RWPE1 (cell line): Measurements from ENCODE around the gene LRRC75B.

Experiments used
- CTCF ChIA-PET: fragments of 350-600 bp; sonication (Branson Sonifier 250); formaldehyde crosslinking; extraction: SDS; loops from one replicate; lab custom pipeline; 2021; lab: Yijun Ruan, JAX
- POLR2A ChIA-PET: fragments of 400-600 bp; formaldehyde crosslinking; extraction: SDS; loops from one replicate; lab custom pipeline; 2020; ENCODE audit warnings: antibody characterized with exemption; ENCODE audit not compliant: low non-redundant PET; lab: Yijun Ruan, JAX
- DNase-seq: peaks from one replicate; pipeline ENCODE4 v3.0.0; 2012; ENCODE audit warnings: low spot score
- H3K27ac ChIP-seq: fragments of 450-650 bp; 2 replicates; pipeline ENCODE4 v1.5.1; 2017
- TF ChIP-seq, protein P1 (sequence below): fragments of 450-650 bp; conservative IDR thresholded peaks from 2 replicates; pipeline ENCODE4 v1.5.1; 2017; ENCODE audit warnings: low read depth, mild to moderate bottlenecking

LRRC75B gene

DNA sequence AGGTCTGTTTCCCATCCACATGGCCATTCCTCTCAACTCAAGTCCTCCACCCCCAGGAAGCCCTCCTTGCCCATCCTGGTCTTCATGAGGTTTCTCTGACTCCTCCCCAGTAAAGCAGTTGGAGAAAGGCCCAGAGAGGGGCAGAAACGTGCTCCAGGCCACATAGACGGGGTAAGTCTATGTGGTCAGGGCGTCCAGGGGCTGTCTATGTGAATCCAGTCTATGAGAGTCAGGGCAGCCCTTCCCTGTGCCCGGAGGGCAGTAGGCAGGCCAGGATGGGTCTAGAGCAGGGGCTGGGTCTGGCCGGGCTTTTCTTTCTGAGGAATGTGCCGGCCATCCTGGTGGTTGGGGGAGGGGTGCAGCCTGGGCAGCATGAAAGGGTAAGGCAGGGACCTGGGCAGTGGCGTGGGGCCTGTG lies 49.7 kb downstream of the LRRC75B start:
- TF ChIP-seq, protein P1, sequence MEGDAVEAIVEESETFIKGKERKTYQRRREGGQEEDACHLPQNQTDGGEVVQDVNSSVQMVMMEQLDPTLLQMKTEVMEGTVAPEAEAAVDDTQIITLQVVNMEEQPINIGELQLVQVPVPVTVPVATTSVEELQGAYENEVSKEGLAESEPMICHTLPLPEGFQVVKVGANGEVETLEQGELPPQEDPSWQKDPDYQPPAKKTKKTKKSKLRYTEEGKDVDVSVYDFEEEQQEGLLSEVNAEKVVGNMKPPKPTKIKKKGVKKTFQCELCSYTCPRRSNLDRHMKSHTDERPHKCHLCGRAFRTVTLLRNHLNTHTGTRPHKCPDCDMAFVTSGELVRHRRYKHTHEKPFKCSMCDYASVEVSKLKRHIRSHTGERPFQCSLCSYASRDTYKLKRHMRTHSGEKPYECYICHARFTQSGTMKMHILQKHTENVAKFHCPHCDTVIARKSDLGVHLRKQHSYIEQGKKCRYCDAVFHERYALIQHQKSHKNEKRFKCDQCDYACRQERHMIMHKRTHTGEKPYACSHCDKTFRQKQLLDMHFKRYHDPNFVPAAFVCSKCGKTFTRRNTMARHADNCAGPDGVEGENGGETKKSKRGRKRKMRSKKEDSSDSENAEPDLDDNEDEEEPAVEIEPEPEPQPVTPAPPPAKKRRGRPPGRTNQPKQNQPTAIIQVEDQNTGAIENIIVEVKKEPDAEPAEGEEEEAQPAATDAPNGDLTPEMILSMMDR: no peak
- ChIA-PET POLR2A (no interaction called here), CTCF (no interaction called here)
- no peak for DNase-seq
- H3K27ac ChIP-seq: no peak overlapping the region

DNA sequence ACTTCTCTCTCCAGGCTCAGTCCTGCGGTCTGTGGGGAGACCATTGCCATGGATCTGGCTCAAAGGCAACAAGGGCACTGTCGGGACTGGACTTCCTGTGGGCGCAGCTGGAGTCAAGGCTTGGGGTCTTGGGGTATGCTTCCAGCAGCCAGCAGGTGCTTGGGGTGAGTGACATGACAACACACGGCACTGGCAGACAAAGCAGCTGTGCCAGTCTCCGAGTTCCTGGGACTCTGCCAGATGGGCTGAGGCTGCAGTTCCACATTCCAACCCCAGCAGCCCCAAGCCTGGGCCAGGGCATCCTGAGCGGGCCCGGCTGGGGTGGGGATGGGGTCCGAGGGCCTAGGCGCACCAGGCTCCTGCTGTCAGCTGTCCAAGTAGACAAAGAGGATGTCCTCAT lies 50.2 kb downstream of the LRRC75B start:
- TF ChIP-seq, protein P1: no peak
- ChIA-PET POLR2A (no interaction called here), CTCF (interaction anchor here (0.7 kb wide), 1 partner anchor 19 kb away, joined by 3 read pairs; no protein-coding TSS in a partner anchor)
- no peak overlapping the region for H3K27ac ChIP-seq
- no peak for DNase-seq

DNA sequence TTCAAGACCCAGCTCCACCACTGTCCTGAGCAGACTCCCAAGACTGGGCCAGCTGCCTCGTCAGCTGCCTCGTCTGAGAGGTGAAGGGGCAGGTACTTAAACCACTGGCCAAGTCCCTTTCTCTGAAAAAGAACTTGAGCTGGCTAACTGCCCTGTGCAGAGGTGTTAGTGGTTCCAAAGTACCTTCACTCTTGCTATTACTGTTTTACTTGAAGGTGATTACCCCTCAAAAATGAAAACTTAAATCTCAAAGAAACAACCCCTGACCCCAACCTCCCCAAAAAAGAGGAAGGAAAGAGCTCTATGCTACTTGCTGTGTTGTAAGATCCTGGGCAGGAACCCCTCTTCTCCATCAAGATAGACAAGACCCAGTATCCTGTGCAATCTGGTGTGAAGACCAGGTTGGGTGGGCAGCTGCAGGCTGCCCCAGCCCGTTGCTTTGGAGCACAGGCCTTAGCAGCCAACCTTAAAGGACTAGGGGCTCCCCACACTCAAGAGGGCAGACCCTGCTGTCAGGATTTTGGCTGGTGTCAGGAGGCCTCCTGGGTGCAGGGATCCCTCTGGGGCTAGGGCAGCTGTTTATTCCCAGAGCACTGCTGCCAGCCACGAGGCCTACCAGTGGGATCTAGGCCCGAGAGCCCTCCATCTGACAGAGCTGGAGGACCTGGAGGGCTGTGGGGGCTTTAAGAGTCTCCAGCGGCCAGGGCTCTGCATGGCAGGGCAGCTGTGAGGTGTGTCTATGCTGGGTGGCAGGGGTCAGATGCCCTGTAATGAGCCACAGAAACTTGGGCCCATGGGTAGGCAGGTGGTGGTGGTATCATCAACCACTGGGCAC lies 51.0 kb downstream of the LRRC75B start:
- TF ChIP-seq, protein P1: no peak
- POLR2A ChIA-PET: no interaction called here
- no peak overlapping the region for H3K27ac ChIP-seq
- CTCF ChIA-PET: interaction anchor here (0.6 to 0.7 kb wide), 2 partner anchors 18 to 295 kb away, joined by 3 read pairs; no protein-coding TSS in a partner anchor
- no peak for DNase-seq

DNA sequence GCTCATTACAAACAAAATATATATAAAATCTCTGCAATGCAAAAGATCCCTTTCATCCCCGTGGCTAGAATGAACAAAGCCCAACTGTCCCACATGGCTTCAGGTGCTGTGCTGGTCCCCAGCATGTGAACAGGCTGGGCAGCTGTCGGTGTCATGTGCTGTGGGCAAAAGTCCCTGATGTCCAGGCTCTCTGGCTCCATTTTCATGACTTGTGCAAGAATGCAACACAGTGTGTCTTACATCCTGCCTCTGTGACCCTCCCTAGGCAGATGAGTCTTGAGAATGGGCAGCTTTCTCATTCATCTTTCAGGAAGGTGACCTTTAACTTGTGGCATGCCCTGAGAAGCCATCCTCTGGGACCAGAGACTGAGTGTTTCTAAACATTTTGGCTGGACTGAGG lies 52.4 kb downstream of the LRRC75B start:
- POLR2A ChIA-PET: interaction anchor here (0.6 kb wide), 1 partner anchor 413 kb away, joined by 3 read pairs; no protein-coding TSS in a partner anchor
- CTCF ChIA-PET: no interaction called here
- TF ChIP-seq, protein P1: no peak

DNA sequence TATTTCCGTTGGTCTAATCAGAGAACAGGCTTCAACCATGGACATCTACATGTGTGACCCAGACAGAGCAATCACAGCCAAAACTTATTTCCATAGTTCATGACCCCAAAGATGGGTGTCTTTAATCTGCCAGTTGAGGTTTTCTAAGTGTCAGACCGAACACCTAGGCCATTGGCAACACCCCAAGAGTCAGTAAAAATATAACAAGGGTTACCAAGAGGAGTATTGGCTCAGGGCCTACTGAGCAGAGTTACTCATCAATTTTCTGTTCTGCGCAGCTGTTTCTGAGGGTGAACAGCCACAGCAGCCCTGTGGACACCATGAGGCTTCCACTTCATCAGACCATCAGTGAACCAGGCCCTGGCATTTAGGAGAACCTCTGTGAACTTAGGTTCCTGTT lies 56.8 kb downstream of the LRRC75B start:
- TF ChIP-seq, protein P1: no peak
- POLR2A ChIA-PET: no interaction called here
- CTCF ChIA-PET: no interaction called here

More for the DNA sequence above, 52.4 kb downstream of the LRRC75B start:
- no peak overlapping the region for H3K27ac ChIP-seq
- no peak for DNase-seq

More for the DNA sequence above, 56.8 kb downstream of the LRRC75B start:
- H3K27ac ChIP-seq: no peak overlapping the region
- DNase-seq: no peak
